Stimulated activated CD4-positive, alpha-beta T cell treated with anti-CD3 and anti-CD28 coated beads, Interleukin-15, amount 100 ng/mL, for 48 hours (primary cell): ENCODE results near the gene SYT13.
A peak's percentile ranks its signal among the peaks of the same experiment; 100 is the strongest.
"Not testable (repeated sequence)": the region's sequence is repeated elsewhere in the genome, so short reads cannot be mapped to it uniquely, and the experiment has no call there.

Experiments
- DNase-seq, 2 donors: peaks; one replicate each; pipeline ENCODE4 v3.0.0-alpha.2; 2020; ENCODE audit warnings: low read depth in 2 of 2

SYT13 gene

GRCh38 chr11:45274206-45274605 is 11.9 kb downstream of the SYT13 start:
- DNase-seq = no peak

GRCh38 chr11:45273509-45273908 is 12.6 kb downstream of the SYT13 start:
- no peak for DNase-seq

- DNase-seq = no peak
Observed at GRCh38 chr11:45272701-45273100, 13.4 kb downstream of the SYT13 start.

GRCh38 chr11:45270946-45271716 is 15.0 kb downstream of the SYT13 start:
- DNase-seq = no peak

GRCh38 chr11:45269678-45270077 is 16.5 kb downstream of the SYT13 start:
- no peak for DNase-seq

- DNase-seq = no peak
Observed at GRCh38 chr11:45267652-45268299, 18.4 kb downstream of the SYT13 start.

GRCh38 chr11:45267052-45267451 is 19.1 kb downstream of the SYT13 start:
- DNase-seq = peak in 1 of 2 donors; percentile 16

GRCh38 chr11:45266676-45267020 is 19.5 kb downstream of the SYT13 start:
- DNase-seq = no peak

- DNase-seq = no peak
Observed at GRCh38 chr11:45265969-45266675, 20.0 kb downstream of the SYT13 start.

GRCh38 chr11:45264839-45265515 is 21.2 kb downstream of the SYT13 start:
- DNase-seq = no peak

- no peak for DNase-seq
Observed at GRCh38 chr11:45263773-45264172, 22.4 kb downstream of the SYT13 start.

- no peak for DNase-seq
Observed at GRCh38 chr11:45262900-45263299, 23.2 kb downstream of the SYT13 start.

- DNase-seq = no peak
Observed at GRCh38 chr11:45260071-45260470, 26.1 kb downstream of the SYT13 start.

- DNase-seq = no peak
Observed at GRCh38 chr11:45259592-45259991, 26.5 kb downstream of the SYT13 start.

- DNase-seq = no peak
Observed at GRCh38 chr11:45258982-45259530, 27.1 kb downstream of the SYT13 start.

GRCh38 chr11:45254070-45254469 is 32.1 kb downstream of the SYT13 start:
- no peak for DNase-seq

- no peak for DNase-seq
Observed at GRCh38 chr11:45253640-45254039, 32.5 kb downstream of the SYT13 start.

- DNase-seq = no peak
Observed at GRCh38 chr11:45252877-45253276, 33.3 kb downstream of the SYT13 start.

GRCh38 chr11:45252134-45252856 is 33.8 kb downstream of the SYT13 start:
- peak in 1 of 2 donors; percentile 17 for DNase-seq

- DNase-seq = no peak
Observed at GRCh38 chr11:45250035-45250718, 36.0 kb downstream of the SYT13 start.

- not testable (repeated sequence) for DNase-seq
Observed at GRCh38 chr11:45249372-45249771, 36.8 kb downstream of the SYT13 start.
